HG02798 (cell line): ENCODE results near the gene TMEM45B.
"Not testable (repeated sequence)": the region's sequence is repeated elsewhere in the genome, so short reads cannot be mapped to it uniquely, and the experiment has no call there.

Source experiments
- ATAC-seq: cut with Tn5 transposase; IDR thresholded peaks from one replicate; pipeline ENCODE4 v1.9.1; 2021; ENCODE audit warnings: mild to moderate bottlenecking; ENCODE audit not compliant: unreplicated experiment, poor library complexity

TMEM45B gene

DNA sequence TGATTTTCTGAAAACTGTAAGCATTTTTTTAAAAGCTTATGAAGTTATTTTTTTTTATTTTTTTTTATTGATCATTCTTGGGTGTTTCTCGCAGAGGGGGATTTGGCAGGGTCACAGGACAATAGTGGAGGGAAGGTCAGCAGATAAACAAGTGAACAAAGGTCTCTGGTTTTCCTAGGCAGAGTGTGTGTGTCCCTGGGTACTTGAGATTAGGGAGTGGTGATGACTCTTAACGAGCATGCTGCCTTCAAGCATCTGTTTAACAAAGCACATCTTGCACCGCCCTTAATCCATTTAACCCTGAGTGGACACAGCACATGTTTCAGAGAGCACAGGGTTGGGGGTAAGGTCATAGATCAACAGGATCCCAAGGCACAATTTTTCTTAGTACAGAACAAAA lies 31.7 kb downstream of the TMEM45B start:
- not testable (repeated sequence) for ATAC-seq

DNA sequence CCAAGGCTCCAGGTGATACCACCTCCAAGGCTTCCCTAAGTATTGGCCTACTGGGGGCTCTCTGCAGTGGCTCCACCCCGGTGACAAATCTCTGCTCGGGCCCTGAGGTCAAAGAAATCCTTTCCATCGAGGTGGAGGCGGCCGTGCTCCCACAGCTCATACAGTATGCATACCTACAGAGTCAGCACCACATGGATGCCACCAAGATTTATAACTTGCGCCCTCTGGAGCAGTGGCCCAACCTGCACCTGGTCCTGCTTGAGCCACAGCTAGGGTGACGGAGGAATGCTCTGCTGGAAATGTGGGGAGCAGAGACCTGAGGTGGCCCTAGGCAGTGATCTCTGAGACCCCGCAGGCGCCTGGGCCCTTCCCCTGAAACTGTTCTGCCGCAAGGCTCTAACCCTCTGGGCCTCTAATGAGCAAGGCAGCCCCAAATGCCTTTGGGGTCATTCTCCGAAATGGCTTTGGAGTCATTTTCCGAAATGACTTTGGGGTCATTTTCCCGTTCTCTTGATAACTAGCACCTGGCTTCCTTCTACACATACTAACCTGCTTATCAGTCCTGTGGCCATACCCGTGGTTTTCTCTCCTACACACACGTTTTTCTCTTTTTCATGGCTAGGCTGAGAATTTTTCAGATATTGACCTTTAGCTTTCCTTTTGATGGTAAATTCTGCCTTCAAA lies 33.9 kb downstream of the TMEM45B start:
- ATAC-seq = no peak

DNA sequence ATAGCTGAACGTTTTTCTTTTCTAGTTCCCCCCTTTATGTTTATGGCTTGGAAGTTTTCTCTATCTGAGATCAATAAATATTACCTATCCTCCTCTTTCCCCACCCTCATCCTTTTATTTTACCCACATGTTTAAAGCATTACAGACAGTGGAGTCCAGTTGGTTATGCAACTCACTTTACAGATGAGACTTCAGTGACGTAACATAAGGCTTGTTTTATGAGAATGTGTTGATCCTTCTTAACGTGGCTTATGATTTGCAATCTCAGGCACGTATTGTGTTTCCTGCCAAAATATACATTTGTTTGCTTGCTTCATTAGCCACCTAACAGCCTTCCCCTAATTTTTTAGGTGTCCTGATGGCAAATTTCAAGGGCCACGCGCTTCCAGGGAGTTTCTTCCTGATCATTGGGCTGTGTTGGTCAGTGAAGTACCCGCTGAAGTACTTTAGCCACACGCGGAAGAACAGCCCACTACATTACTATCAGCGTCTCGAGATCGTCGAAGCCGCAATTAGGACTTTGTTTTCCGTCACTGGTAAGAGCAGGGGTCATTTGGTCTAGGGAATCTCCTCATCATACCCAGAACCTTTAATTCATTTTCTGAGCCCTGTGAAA lies 36.6 kb downstream of the TMEM45B start:
- ATAC-seq = no peak

- no peak for ATAC-seq
Measured at GRCh38 chr11:129853518-129854231, 38.0 kb downstream of the TMEM45B start.

DNA sequence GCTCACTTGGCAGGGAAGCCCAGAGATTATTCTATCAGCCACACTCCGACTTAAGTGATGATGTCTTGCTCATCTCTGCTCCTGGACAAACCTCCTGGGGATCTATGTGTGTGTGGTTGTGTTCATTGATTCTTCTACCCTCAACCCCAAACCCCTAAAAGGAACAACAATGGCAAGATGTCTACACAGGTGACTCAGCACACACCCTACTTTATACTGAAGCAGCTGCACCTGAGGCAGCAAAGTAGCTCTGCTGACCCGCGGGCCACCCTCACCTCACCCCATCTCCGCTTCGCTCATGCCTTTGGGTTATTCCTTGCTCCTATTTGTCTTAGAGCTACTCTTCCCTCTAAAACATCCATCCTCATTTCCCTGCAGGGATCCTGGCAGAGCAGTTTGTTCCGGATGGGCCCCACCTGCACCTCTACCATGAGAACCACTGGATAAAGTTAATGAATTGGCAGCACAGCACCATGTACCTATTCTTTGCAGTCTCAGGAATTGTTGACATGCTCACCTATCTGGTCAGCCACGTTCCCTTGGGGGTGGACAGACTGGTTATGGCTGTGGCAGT lies 38.7 kb downstream of the TMEM45B start:
- no peak for ATAC-seq

DNA sequence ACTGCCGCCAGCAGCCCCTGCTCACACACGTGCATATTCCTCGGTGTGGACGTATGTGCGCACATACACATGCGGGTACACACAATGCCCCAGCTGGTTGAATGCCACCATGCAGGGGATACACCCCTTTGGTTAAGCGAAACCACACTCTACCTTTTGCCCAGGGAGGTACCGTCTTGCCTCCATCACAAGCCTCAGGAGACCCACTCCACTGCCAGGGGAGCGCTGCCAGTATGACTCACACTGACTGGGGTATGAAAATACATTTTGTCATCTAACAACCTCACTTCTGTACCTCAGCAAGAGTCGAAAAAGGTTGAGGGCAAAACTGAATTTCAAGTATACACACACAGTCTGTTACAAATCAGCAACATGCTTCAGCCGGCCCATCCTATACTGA lies 39.4 kb downstream of the TMEM45B start:
- ATAC-seq = no peak

- no peak for ATAC-seq
Measured at GRCh38 chr11:129856036-129856435, 40.4 kb downstream of the TMEM45B start.

- no peak for ATAC-seq
Measured at GRCh38 chr11:129861702-129862522, 46.3 kb downstream of the TMEM45B start.

DNA sequence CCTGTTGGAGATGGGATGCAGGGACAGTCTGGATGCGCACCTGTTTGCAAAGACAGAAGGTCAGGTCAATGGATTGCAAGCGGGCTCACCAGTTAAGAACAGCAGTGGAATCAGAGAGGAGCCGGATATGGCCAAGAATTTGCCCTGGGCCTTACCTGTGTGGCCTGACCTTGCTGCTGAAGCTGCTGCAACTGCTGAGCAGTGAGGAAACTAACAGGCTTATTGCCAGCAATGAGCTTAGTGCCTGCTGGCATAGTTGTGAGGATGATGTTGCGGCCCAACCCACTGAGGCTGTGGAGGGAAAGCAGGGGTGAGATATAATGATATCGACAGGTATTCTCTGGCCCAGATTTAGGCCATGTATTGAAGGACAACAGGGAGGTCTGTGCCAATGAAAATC lies 49.2 kb downstream of the TMEM45B start:
- ATAC-seq = no peak

DNA sequence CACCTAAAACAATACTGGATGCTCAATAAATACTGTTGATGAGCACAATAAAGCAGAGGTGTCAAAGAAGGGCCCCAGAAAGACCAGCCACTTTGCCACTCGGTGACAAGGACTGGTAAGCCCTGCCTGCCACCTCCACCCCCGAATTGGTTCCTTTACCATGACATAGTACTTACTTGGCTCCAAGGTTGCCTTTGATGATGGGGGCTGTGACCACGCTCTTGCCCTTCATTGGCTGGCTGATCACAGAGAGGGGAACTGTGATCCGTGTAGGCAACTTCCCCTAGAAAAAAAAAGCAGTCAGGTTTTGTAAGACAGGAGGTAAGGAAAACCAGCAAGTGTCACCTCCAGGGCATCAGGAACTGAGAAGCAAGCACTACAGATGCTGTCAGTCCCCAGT lies 50.1 kb downstream of the TMEM45B start:
- ATAC-seq = no peak

- no peak for ATAC-seq
Measured at GRCh38 chr11:129866311-129866710, 50.7 kb downstream of the TMEM45B start.

GRCh38 chr11:129868626-129869025 lies 53.0 kb downstream of the TMEM45B start:
- not testable (repeated sequence) for ATAC-seq

GRCh38 chr11:129871914-129872313 lies 56.3 kb downstream of the TMEM45B start:
- ATAC-seq = no peak

DNA sequence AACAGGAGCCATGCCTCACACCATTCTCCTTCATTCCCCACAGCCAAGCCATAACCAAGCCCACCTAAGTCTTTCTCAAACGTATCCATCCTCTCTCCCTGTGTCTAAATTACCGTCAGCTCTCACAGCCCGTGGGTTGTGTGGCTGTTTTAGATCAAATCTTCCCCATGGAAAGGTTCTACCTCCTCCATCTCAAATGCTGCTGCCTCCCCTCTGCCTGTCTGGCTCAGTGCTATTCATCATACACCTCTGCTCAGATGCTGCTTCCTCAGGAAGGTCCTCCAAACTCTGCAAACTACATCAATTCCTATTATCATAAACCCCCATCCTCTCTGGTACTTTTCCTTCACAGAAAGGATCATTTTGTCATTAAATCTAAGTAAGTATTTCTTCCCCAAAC lies 64.7 kb downstream of the TMEM45B start:
- ATAC-seq = no peak

DNA sequence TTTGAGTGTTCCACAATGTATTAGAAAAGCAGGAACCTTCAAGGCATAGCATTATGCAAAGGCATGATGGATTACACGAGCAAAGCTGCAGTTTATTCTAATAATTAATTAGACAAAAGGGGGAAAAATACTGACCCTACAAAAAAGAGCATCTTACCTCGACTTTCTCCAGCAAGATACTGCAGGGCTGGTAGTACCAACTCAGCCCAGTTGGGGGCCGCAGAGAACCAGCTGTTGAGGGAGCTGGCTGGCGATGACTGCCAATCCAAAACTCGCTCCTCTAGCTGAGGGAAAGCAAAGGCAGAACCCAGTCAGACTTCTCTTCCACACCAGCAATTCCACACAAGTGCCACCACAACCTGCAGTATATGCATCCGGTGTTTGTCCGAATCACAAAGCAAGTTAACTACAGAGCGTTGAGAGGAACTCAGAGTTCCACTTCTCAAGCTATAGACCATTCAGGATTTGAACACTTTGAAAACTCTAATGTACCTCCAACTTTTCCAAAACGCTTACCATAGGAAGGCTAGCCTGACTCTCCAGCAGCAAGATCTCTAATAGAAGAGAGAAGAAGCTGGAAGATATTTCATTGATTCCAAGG lies 66.0 kb downstream of the TMEM45B start:
- peak; percentile 81 for ATAC-seq

- ATAC-seq = no peak
Measured at GRCh38 chr11:129884581-129884980, 68.9 kb downstream of the TMEM45B start.

- no peak for ATAC-seq
Measured at GRCh38 chr11:129885381-129885780, 69.7 kb downstream of the TMEM45B start.

DNA sequence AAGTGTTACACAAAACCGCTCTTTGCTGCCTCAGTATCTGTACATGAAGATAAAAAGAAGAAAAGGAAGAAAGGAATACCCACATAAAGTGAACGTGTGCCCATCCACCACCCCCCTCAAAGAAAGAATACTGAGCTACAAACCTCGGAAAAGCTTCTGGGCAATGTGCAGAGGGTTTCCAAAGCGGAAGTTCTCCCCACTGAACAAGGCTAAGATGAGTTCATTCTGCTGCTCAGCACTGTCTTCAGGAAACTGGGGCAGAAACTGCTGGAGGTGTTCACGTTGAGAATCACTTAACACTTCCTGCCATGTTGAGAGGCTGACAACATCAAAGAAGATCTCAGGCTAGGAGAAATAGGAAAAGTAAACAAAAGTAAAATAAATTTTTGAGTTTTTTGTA lies 72.8 kb downstream of the TMEM45B start:
- ATAC-seq = no peak

- ATAC-seq = no peak
Measured at GRCh38 chr11:129894278-129895125, 78.9 kb downstream of the TMEM45B start.
